Stimulated activated CD8-positive, alpha-beta memory T cell treated with anti-CD3 and anti-CD28 coated beads, Interleukin-4, amount 100 ng/mL, for 24 hours (primary cell): ENCODE results near the gene SUPT20HL1.

Experiments used
- DNase-seq: peaks from one replicate; pipeline ENCODE4 v3.0.0-alpha.2; 2020; ENCODE audit warnings: low read depth

Gene SUPT20HL1

DNA sequence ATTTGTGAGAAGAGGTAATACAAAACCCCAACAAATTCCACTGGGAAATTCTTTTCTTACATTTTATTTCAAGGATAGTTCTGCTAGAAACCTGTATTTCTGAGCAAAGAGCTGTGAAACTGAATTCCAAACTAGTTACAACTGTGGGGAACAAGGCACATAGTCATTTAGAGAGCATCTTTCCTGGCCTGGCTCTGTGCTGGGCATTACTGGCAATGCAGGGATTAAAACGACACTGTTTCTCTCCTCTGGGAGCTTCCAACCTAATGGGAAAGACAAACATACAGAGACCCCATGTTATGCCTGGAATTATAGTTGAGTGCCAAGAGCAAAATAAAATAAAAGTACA is 36.5 kb downstream of the SUPT20HL1 start:
- DNase-seq, result no peak

DNA sequence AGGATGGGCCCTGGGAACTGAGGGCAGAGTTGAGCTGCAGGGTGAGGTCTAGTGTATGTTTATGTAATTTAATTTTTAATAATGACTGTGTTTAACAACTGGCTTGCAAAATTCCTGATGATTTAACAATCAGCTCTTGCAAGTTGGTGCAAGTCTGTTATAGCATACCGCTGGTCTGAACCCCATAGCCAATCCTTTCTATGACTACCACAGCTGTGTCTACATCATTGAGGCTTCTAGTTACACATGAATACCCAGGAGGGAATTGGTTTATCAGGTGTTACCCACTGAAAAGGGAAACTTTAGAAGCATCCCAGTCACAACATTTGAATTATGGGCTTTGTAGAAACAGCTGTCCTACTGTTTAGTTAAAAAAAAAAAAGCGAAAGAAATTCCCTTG is 38.3 kb downstream of the SUPT20HL1 start:
- DNase-seq, result no peak

DNA sequence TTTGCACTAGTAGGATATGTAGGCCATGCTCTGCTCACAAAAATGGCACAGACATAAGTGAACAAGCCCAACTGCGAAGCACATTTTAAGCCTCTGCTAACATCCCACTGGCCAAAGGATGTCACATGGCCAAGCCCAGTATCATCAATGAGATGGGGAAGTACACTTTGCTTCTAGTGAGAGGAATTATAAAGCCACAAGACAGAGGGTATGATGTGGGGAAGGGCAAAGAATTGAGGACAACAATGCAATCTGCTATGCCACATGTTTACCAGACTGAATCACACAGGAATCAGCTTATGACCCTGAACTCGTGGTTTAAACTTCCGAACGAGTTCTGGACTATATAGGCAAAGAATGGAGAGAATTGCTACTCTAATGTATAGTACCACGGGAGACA is 39.1 kb downstream of the SUPT20HL1 start:
- no peak for DNase-seq

DNA sequence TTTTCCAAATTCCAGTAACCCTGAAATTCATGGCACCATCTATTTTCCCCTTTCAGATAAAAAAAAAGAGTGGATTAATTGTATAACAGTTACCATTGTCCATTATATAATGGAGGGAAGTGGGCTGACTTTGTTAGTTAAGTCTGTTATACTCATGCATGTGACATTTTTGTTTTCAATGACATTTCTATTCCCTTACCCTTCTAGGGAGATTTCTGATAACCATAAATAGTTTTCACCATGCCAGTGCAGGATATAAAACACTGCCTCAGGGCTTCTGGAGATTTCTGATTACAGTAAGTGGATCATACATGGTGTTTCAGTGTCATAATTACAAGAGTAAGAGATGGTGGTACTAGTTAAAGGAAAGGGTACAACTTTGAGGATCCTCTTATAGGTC is 45.5 kb downstream of the SUPT20HL1 start:
- no peak for DNase-seq
